Hepatic stellate cell (primary cell): ENCODE results near the gene WDR49.
"Not testable (repeated sequence)": the region's sequence is repeated elsewhere in the genome, so short reads cannot be mapped to it uniquely, and the experiment has no call there.

Experiments
- DNase-seq: peaks from one replicate; pipeline ENCODE4 v3.0.0; 2011; ENCODE audit warnings: low spot score

WDR49 gene

GRCh38 chr3:167614196-167614595 lies 39.5 kb downstream of the WDR49 start:
- DNase-seq, result not testable (repeated sequence)

GRCh38 chr3:167611718-167612117 lies 42.0 kb downstream of the WDR49 start:
- DNase-seq, result no peak

GRCh38 chr3:167609156-167609555 lies 44.6 kb downstream of the WDR49 start:
- DNase-seq, result no peak

- no peak for DNase-seq
Observed at GRCh38 chr3:167606836-167607235, 46.9 kb downstream of the WDR49 start.

GRCh38 chr3:167605871-167606270 lies 47.9 kb downstream of the WDR49 start:
- DNase-seq, result no peak

- DNase-seq, result no peak
Observed at GRCh38 chr3:167602041-167602440, 51.7 kb downstream of the WDR49 start.

- DNase-seq, result no peak
Observed at GRCh38 chr3:167587651-167588050, 66.1 kb downstream of the WDR49 start.

GRCh38 chr3:167575000-167575600 lies 78.6 kb downstream of the WDR49 start:
- no peak for DNase-seq

- no peak for DNase-seq
Observed at GRCh38 chr3:167572991-167573390, 80.8 kb downstream of the WDR49 start.

- DNase-seq, result no peak
Observed at GRCh38 chr3:167568634-167569033, 85.1 kb downstream of the WDR49 start.

- DNase-seq, result no peak
Observed at GRCh38 chr3:167565489-167565888, 88.3 kb downstream of the WDR49 start.

- no peak for DNase-seq
Observed at GRCh38 chr3:167564612-167565011, 89.1 kb downstream of the WDR49 start.

GRCh38 chr3:167559924-167560323 lies 93.8 kb downstream of the WDR49 start:
- no peak for DNase-seq

- no peak for DNase-seq
Observed at GRCh38 chr3:167554898-167555297, 98.8 kb downstream of the WDR49 start.

GRCh38 chr3:167538081-167538480 lies 115.7 kb downstream of the WDR49 start:
- DNase-seq, result no peak

GRCh38 chr3:167521006-167521355 lies 132.8 kb downstream of the WDR49 start:
- DNase-seq, result no peak

GRCh38 chr3:167520266-167521005 lies 133.3 kb downstream of the WDR49 start:
- DNase-seq, result no peak

GRCh38 chr3:167507954-167508353 lies 145.8 kb downstream of the WDR49 start:
- DNase-seq, result no peak

- no peak for DNase-seq
Observed at GRCh38 chr3:167502401-167502800, 151.3 kb downstream of the WDR49 start.

GRCh38 chr3:167501941-167502340 lies 151.8 kb downstream of the WDR49 start:
- DNase-seq, result no peak

- DNase-seq, result no peak
Observed at GRCh38 chr3:167497903-167498302, 155.8 kb downstream of the WDR49 start.

GRCh38 chr3:167493244-167493643 lies 160.5 kb downstream of the WDR49 start:
- DNase-seq, result no peak

GRCh38 chr3:167491621-167492020 lies 162.1 kb downstream of the WDR49 start:
- no peak for DNase-seq

- DNase-seq, result no peak
Observed at GRCh38 chr3:167489571-167489970, 164.2 kb downstream of the WDR49 start.
